Fibroblast of skin of left quadriceps (primary cell): ENCODE results near the gene P2RY6.
"Not testable (repeated sequence)": the region's sequence is repeated elsewhere in the genome, so short reads cannot be mapped to it uniquely, and the experiment has no call there.

Experiments used
- DNase-seq, 2 experiments: peaks; one replicate each; pipeline ENCODE4 v3.0.0-alpha.2; 2013; ENCODE audit warnings: low read depth in 2 of 2

P2RY6 gene

GRCh38 chr11:73271936-73272679 lies at the start of gene P2RY6:
P2RY6 (plus strand) TSS chr11:73272338; CDS start chr11:73296519, 24,181 bp downstream.
- no peak for DNase-seq

- DNase-seq = no peak
These were observed 48.0 kb upstream of the P2RY6 start for GRCh38 chr11:73223998-73224730.

GRCh38 chr11:73225001-73225686 lies 47.0 kb upstream of the P2RY6 start:
- DNase-seq = no peak

DNA sequence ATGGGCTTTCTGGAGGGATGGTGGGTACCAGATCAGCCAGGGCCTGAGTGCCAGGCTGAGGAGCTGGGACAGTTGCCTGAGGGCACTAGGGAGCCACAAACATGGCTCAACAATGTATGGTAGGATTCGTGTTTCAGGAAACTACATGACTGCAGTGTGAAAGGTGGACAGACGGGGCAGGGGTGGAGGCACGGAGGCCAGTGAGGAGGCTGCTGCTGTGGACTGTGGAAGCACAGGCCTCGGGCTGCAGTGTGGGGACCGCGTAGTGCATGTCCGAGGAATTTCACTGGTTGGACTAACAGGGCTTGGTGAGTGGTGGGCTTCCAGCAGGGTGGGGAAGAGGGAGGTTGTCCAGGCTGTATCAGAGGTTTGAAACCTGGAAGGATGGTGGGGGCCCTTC lies 46.3 kb upstream of the P2RY6 start:
- no peak for DNase-seq

- no peak for DNase-seq
These were observed 45.7 kb upstream of the P2RY6 start for GRCh38 chr11:73226297-73227006.

- no peak for DNase-seq
These were observed 44.4 kb upstream of the P2RY6 start for GRCh38 chr11:73227571-73228211.

GRCh38 chr11:73228268-73229134 lies 43.6 kb upstream of the P2RY6 start:
- no peak for DNase-seq

DNA sequence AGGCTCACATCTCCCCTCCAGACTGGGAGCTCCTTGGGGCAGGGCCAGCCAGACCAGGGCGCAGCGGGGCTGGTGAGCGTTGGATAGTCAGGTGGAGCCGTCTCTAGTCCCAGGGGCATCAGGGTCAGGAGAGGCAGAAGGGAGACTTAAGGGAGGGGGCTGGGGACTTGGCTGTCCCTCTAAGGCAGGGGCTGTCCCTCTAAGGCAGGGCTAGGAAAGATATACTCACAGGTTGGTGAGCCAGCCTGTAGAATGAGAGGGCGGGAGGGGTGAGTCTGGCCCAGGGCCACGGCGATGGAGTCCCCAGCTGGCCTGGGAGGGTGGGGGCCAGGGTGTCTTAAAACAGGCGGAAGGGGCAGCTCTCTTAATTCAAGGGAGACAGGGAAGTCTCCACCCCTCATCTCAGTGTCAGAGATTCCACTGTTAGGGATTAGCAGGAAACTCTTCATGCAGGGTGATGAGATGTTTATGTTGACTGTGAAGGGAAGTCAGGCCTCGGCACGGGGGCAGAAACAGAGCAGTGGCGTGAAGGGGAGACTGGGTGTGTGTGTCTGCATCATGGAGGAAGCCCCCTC lies 42.7 kb upstream of the P2RY6 start:
- no peak for DNase-seq

DNA sequence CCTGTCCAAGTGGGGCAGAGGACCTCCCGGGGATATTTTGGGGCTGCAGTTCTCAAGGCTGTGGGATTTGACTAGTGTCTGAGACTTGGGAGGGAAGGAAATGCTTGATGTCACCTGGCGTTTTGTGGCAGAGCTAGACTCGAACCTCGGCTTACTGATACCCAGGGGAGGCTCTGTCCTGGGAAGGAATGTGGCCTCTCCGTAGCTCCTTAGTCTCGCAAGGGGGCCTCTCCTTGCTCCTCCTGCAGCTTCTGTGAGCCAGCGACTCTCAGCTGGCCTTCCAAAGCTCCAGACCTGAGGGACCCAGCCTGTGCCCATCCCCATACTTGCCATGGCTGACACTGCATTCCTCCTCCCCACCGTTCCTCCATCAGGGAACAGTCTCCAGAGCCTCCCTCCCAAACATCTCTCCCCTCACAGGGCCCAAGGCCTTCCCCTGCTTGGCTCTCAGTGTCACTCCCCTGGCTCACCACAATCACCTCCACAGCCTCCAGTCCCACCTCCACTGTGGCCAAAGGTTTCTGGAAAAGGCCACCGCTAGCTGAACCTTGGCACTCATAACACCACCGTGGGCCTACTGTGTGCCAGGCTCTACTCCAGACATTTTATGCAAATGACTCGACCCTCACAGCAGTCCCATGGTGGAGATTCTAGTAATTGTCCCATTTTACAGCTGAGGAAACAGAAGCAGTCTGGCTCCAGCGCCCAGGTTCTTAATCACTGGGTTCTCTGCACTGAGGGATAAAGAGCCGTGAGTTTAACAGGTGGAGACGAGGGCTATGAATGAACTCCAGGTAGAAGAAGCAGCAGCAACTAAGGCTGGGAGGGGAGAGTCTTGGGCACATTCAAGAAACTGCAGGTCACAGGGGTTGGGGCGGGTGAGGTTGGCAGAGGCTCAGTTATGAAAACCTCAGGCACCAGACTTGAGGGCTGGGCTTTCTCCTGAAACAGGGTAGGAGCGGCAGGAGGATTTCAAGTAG lies 42.0 kb upstream of the P2RY6 start:
- DNase-seq = no peak

- DNase-seq = no peak
These were observed 41.2 kb upstream of the P2RY6 start for GRCh38 chr11:73230931-73231330.

DNA sequence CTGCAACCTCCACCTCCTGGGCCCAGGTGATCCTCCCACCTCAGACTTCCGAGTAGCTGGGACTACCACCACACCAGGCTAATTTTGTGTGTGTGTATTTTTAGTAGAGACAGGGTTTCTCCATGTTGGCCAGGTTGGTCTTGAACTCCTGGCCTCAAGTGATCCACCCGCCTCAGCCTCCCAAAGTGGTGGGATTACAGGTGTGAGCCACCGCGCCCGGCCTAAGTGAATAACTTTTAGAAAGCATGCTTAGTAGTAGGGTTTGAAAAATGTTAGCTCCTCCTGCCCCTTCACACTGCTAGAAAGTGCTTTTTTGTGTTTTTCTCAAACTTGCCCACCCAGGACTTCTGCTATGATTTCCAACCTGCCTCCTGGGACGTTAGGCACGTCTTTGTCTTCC lies 39.7 kb upstream of the P2RY6 start:
- DNase-seq = not testable (repeated sequence)

- DNase-seq = no peak
These were observed 38.9 kb upstream of the P2RY6 start for GRCh38 chr11:73233211-73233610.

GRCh38 chr11:73233692-73234470 lies 38.3 kb upstream of the P2RY6 start:
- DNase-seq = no peak

DNA sequence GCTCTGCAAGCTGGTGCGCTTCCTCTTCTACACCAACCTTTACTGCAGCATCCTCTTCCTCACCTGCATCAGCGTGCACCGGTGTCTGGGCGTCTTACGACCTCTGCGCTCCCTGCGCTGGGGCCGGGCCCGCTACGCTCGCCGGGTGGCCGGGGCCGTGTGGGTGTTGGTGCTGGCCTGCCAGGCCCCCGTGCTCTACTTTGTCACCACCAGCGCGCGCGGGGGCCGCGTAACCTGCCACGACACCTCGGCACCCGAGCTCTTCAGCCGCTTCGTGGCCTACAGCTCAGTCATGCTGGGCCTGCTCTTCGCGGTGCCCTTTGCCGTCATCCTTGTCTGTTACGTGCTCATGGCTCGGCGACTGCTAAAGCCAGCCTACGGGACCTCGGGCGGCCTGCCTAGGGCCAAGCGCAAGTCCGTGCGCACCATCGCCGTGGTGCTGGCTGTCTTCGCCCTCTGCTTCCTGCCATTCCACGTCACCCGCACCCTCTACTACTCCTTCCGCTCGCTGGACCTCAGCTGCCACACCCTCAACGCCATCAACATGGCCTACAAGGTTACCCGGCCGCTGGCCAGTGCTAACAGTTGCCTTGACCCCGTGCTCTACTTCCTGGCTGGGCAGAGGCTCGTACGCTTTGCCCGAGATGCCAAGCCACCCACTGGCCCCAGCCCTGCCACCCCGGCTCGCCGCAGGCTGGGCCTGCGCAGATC lies 37.5 kb upstream of the P2RY6 start:
- no peak for DNase-seq

DNA sequence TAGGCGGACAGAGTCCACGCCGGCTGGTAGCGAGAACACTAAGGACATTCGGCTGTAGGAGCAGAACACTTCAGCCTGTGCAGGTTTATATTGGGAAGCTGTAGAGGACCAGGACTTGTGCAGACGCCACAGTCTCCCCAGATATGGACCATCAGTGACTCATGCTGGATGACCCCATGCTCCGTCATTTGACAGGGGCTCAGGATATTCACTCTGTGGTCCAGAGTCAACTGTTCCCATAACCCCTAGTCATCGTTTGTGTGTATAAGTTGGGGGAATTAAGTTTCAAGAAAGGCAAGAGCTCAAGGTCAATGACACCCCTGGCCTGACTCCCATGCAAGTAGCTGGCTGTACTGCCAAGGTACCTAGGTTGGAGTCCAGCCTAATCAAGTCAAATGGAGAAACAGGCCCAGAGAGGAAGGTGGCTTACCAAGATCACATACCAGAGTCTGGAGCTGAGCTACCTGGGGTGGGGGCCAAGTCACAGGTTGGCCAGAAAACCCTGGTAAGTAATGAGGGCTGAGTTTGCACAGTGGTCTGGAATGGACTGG lies 36.8 kb upstream of the P2RY6 start:
- DNase-seq = no peak

DNA sequence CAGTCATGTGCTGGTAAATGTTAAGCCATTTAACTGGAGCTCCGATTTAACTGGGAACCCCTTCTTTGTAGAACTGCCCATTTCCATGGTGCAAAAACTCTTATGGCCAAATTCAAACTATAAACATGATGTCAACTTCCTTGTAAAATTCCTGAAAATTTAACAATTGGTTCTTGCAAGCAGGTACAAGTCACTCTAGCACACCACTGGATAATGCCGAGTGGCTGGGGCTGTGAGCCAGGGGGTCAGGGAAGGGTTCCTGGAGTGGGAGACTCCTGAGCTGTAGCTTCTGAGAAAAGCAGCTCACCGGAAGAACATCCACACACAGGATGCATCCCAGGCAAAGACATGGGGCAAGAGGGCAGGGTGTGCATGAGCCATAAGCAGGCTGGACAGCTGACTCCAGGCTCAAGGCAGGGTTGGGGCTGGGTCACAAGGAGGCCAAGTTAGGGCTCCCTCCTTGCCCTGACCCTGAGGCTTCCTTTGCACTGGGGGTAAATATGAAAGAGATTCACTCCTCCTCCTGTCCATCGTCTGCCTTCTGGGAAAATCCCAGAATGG lies 35.9 kb upstream of the P2RY6 start:
- no peak for DNase-seq

- DNase-seq = no peak
These were observed 35.3 kb upstream of the P2RY6 start for GRCh38 chr11:73236854-73237253.
